ENCODE data around the gene IER5. TPM values are rescaled to one million over a fixed set of nuclear protein-coding genes. Genes with fewer than 3 reads are reported as not detected.

IER5 gene
- 16.2 and 33.7 TPM in 2 replicates for total RNA-seq

DNA sequence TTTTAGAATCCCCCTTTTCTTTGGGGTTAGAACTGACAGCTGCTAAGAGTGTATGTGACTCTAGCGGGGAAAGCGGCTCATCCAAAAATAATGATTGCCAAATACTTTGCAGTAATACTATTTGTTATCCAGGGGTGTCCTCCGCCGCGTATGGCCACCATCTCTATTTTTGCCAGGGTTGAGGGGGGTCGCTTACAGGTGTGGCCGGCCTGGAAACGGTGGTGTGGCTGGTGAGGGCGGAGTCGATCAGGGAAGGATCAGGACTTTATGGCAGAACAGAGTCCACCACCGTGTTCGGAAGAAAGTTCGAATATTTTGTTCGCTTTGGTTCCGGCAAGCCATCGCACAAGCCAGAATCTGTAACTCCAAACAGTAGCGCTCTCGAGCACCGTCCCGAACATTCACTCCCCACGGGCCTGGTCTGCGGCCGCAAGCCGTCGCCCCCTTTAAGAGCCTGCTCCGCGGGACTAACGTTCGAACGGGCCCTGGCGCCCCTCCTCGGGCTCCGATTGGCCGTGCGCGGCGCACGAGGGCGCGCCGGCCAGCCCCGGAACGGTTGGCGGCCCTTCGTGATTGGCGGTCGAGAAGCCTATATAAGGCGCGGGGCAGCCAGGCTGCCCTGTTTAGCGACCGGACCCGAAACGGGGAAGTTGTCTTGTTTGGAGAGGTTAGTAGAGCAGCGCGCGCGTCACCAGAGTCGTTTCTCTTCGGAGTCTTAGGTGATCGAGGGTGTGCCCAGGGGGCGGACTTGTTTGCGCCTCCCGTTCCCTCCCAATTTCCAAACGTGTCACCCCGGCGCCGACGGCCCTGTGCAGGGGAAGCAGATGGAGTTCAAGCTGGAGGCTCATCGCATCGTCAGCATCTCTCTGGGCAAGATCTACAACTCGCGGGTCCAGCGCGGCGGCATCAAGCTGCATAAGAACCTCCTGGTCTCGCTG is at the start of gene IER5:
IER5 (plus strand) TSS at position 622 of the 938 bp plus-strand sequence; CDS start at position 825, 203 bp downstream.

Other genes with a start within 250 kb of the IER5 start
- 1.8 and 2.6 TPM in 2 replicates for gene KIAA1614, start 175.8 kb upstream of the IER5 start, total RNA-seq
- 51.7 and 57.8 TPM in 2 replicates for gene STX6, start 65.8 kb upstream of the IER5 start, total RNA-seq
- gene MR1, start 54.7 kb upstream of the IER5 start, total RNA-seq: 1.3 and 2.1 TPM in 2 replicates

Measured in epithelial cell of umbilical artery (primary cell).